GM18909 (cell line): ENCODE measurements around the gene HRCT1.
"Not testable (repeated sequence)": the region's sequence is repeated elsewhere in the genome, so short reads cannot be mapped to it uniquely, and the experiment has no call there.

Experiments
- ATAC-seq: cut with Tn5 transposase; IDR thresholded peaks from one replicate; pipeline ENCODE4 v1.9.1; 2021; ENCODE audit warnings: mild to moderate bottlenecking; ENCODE audit not compliant: unreplicated experiment, poor library complexity

HRCT1 gene

GRCh38 chr9:35892051-35892450, 14.0 kb upstream of the HRCT1 start:
- ATAC-seq, result no peak

- no peak for ATAC-seq
Measured at GRCh38 chr9:35896570-35896969, 9.4 kb upstream of the HRCT1 start.

- ATAC-seq, result not testable (repeated sequence)
Measured at GRCh38 chr9:35897376-35898099, 8.5 kb upstream of the HRCT1 start.

GRCh38 chr9:35898337-35898736, 7.7 kb upstream of the HRCT1 start:
- ATAC-seq, result no peak

- ATAC-seq, result no peak
Measured at GRCh38 chr9:35899021-35899420, 7.0 kb upstream of the HRCT1 start.

- no peak for ATAC-seq
Measured at GRCh38 chr9:35903049-35903448, 3.0 kb upstream of the HRCT1 start.

GRCh38 chr9:35904338-35904737, 1.7 kb upstream of the HRCT1 start:
- no peak for ATAC-seq

GRCh38 chr9:35905051-35905781, 786 bp upstream of the HRCT1 start:
- no peak for ATAC-seq

GRCh38 chr9:35906923-35907699, 1.1 kb downstream of the HRCT1 start:
- no peak for ATAC-seq

- ATAC-seq, result no peak
Measured at GRCh38 chr9:35907711-35908503, 1.9 kb downstream of the HRCT1 start.

- ATAC-seq, result no peak
Measured at GRCh38 chr9:35908504-35909125, 2.6 kb downstream of the HRCT1 start.

- no peak for ATAC-seq
Measured at GRCh38 chr9:35909274-35909673, 3.3 kb downstream of the HRCT1 start, which contains the start of gene SPAAR. Gene SPAAR, plus strand, starts transcription at chr9:35909490. Its CDS starts 974 bp downstream, at chr9:35910464.

- no peak for ATAC-seq
Measured at GRCh38 chr9:35909687-35910612, 3.9 kb downstream of the HRCT1 start.

- no peak for ATAC-seq
Measured at GRCh38 chr9:35910613-35911359, 4.8 kb downstream of the HRCT1 start.

- no peak for ATAC-seq
Measured at GRCh38 chr9:35911690-35912089, 5.7 kb downstream of the HRCT1 start.

- ATAC-seq, result no peak
Measured at GRCh38 chr9:35912791-35913400, 6.9 kb downstream of the HRCT1 start.

GRCh38 chr9:35913429-35913828, 7.4 kb downstream of the HRCT1 start:
- not testable (repeated sequence) for ATAC-seq
